ENCODE results near the gene MUC12.

MUC12 gene

GRCh38 chr7:101066141-101066832, 96.9 kb downstream of the MUC12 start:
- DNase-seq: no peak

- no peak for DNase-seq
Measured at GRCh38 chr7:101066833-101067177, 97.4 kb downstream of the MUC12 start.

- no peak for DNase-seq
Measured at GRCh38 chr7:101068401-101068800, 99.0 kb downstream of the MUC12 start.

Data from stimulated activated CD4-positive, alpha-beta T cell treated with anti-CD3 and anti-CD28 coated beads, Interleukin-12 subunit alpha, Interleukin-12 subunit beta, amount 100 ng/mL, for 4 hours (primary cell).